ENCODE data around the gene EZR. TPM values are rescaled to one million over a fixed set of nuclear protein-coding genes. Genes with fewer than 3 reads are reported as not detected.
"Not testable (repeated sequence)": the region's sequence is repeated elsewhere in the genome, so short reads cannot be mapped to it uniquely, and the experiment has no call there.

Gene EZR
- total RNA-seq, 2 experiments from 2014 or later = 268 to 415 TPM

DNA sequence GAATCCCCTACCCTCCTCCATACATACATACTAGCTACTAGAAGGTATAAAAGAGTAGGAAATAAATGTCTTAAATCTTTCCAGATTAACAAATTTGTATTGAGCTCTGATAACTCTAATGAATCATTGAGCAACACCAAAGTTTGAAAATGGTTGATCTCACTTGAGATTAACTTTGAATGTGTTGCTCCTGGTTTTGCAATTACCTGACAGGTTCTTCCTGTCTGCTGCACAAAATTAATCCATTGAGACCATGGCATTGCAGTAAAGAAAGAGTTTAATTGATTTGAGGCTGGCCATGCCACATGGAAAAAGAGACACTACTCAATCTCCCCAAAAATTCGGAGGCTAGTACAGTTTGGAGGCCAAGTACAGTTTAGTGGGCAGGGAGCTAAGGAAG is 21.3 kb upstream of the EZR start:
- ChIA-PET CTCF (ENCODE audit: unreplicated experiment) (no interaction called here), POLR2A (interaction anchor here (0.6 to 8.3 kb wide), 6 partner anchors 10 to 144 kb away, joined by 3 to 50 read pairs (median 3); partner anchors contain the start of gene EZR)
- Histone ChIP-seq H4K20me1 (ENCODE audit: insufficient read depth, low read length) (no peaks in the 10 kb centered on the region), H3K9me3 (ENCODE audit: low read length) (no peaks in the 10 kb centered on the region), H3K27ac (ENCODE audit: low read depth, low read length, poor library complexity, severe bottlenecking) (no peak overlapping the region), H3K4me1 (ENCODE audit: insufficient read depth, low read length, poor library complexity, severe bottlenecking) (peaks cover 18% of the 10 kb centered on the region), H3K79me2 (ENCODE audit: insufficient read depth, low read depth, low read length) (no peaks in the 10 kb centered on the region), H2AFZ (ENCODE audit: low read length) (no peak overlapping the region), H3K9me2 (ENCODE audit: insufficient read depth, low read length) (no peaks in the 10 kb centered on the region), H3K36me3 (ENCODE audit: insufficient read depth, low read length) (no peaks in the 10 kb centered on the region; the same call in 1 of the 2 replicates), H3K4me2 (ENCODE audit: low read length) (no peak overlapping the region), H3K4me3 (ENCODE audit: low read depth, low read length, poor library complexity, severe bottlenecking) (no peak overlapping the region)
- DNase-seq (ENCODE audit: low spot score) = no peak
- no TSS peak for BruUV-seq (replicated peaks)
- intact Hi-C loops (cut with micrococcal nuclease; ENCODE audit: unreplicated experiment) = no loop called here
- TF ChIP-seq, protein P1, sequence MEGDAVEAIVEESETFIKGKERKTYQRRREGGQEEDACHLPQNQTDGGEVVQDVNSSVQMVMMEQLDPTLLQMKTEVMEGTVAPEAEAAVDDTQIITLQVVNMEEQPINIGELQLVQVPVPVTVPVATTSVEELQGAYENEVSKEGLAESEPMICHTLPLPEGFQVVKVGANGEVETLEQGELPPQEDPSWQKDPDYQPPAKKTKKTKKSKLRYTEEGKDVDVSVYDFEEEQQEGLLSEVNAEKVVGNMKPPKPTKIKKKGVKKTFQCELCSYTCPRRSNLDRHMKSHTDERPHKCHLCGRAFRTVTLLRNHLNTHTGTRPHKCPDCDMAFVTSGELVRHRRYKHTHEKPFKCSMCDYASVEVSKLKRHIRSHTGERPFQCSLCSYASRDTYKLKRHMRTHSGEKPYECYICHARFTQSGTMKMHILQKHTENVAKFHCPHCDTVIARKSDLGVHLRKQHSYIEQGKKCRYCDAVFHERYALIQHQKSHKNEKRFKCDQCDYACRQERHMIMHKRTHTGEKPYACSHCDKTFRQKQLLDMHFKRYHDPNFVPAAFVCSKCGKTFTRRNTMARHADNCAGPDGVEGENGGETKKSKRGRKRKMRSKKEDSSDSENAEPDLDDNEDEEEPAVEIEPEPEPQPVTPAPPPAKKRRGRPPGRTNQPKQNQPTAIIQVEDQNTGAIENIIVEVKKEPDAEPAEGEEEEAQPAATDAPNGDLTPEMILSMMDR (conservative IDR thresholded peaks at IDR 0.05; ENCODE audit: low read length) = no peak
- TF ChIP-seq EZH2phosphoT487 (IDR thresholded peaks at IDR 0.05; ENCODE audit: borderline replicate concordance, low read depth, low read length) = no peak

DNA sequence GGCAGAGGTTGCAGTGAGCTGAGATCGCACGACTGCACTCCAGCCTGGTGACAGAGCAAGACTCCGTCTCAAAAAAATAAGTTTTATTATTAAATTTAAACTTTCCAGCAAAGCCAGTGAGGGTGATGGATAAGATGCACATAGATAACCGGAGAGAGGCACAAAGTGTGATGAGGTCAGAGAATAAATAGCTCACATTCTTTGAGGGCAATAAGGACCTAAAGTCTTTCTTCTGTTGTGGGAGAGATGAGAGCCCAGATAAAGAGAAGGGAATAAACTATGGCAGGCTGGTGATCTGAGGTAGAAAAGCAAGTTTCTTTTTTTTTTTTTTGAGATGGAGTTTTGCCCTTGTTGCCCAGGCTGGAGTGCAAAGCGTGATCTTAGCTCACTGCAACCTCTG is 20.6 kb upstream of the EZR start:
- POLR2A ChIA-PET = interaction anchor here (0.8 to 8.3 kb wide), 4 partner anchors 9 to 36 kb away, joined by 3 to 50 read pairs (median 4); partner anchors contain the start of gene EZR
- H3K36me3 ChIP-seq (ENCODE audit: insufficient read depth, low read length) = no peaks in the 10 kb centered on the region; the same call in 1 of the 2 replicates
- BruUV-seq (replicated peaks) = no TSS peak
- no peak for TF ChIP-seq EZH2phosphoT487 (IDR thresholded peaks at IDR 0.05; ENCODE audit: borderline replicate concordance, low read depth, low read length)
- TF ChIP-seq, protein P1 (conservative IDR thresholded peaks at IDR 0.05; ENCODE audit: low read length) = no peak
- no peak for DNase-seq (ENCODE audit: low spot score)
- H2AFZ ChIP-seq (ENCODE audit: low read length) = no peak overlapping the region
- H3K79me2 ChIP-seq (ENCODE audit: insufficient read depth, low read depth, low read length) = no peaks in the 10 kb centered on the region
- CTCF ChIA-PET (ENCODE audit: unreplicated experiment) = no interaction called here
- no peak overlapping the region for H3K4me2 ChIP-seq (ENCODE audit: low read length)
- H3K27ac ChIP-seq (ENCODE audit: low read depth, low read length, poor library complexity, severe bottlenecking) = no peak overlapping the region
- intact Hi-C loops (cut with micrococcal nuclease; ENCODE audit: unreplicated experiment) = no loop called here
- H3K9me3 ChIP-seq (ENCODE audit: low read length) = no peaks in the 10 kb centered on the region
- H3K4me3 ChIP-seq (ENCODE audit: low read depth, low read length, poor library complexity, severe bottlenecking) = no peak overlapping the region
- H3K9me2 ChIP-seq (ENCODE audit: insufficient read depth, low read length) = no peaks in the 10 kb centered on the region
- H4K20me1 ChIP-seq (ENCODE audit: insufficient read depth, low read length) = no peaks in the 10 kb centered on the region
- H3K4me1 ChIP-seq (ENCODE audit: insufficient read depth, low read length, poor library complexity, severe bottlenecking) = peaks cover 18% of the 10 kb centered on the region

DNA sequence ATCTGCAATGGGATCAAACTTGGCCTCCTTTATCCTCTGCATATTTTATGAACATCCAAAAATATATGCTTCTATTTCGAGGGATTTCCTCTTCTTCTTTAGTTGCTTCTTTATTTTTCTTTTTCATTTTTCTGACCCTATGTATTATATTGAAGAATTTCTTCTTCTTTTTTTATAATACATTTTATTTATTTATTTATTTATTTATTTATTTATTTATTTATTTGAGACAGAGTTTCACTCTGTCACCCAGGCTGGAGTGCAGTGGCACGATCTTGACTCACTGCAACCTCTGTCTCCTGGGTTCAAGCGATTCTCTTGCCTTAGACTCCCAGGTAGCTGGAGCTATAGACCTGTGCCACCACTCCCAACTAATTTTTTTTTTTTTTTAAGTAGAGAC is 19.6 kb upstream of the EZR start:
- H3K36me3 ChIP-seq (ENCODE audit: insufficient read depth, low read length); BruUV-seq (replicated peaks); H3K9me2 ChIP-seq (ENCODE audit: insufficient read depth, low read length); H3K9me3 ChIP-seq (ENCODE audit: low read length); CTCF ChIA-PET (ENCODE audit: unreplicated experiment); H3K4me1 ChIP-seq (ENCODE audit: insufficient read depth, low read length, poor library complexity, severe bottlenecking); H3K4me3 ChIP-seq (ENCODE audit: low read depth, low read length, poor library complexity, severe bottlenecking); DNase-seq (ENCODE audit: low spot score); H3K4me2 ChIP-seq (ENCODE audit: low read length); intact Hi-C loops (cut with micrococcal nuclease; ENCODE audit: unreplicated experiment); H3K27ac ChIP-seq (ENCODE audit: low read depth, low read length, poor library complexity, severe bottlenecking); H3K79me2 ChIP-seq (ENCODE audit: insufficient read depth, low read depth, low read length); H4K20me1 ChIP-seq (ENCODE audit: insufficient read depth, low read length); H2AFZ ChIP-seq (ENCODE audit: low read length): not testable (repeated sequence)
- POLR2A ChIA-PET = interaction anchor here (1.0 to 8.3 kb wide), 2 partner anchors 12 to 15 kb away, joined by 4 to 50 read pairs; no protein-coding TSS in a partner anchor

All from OCI-LY7 (cell line).